ENCODE data around the gene FNDC1.
"Not testable (repeated sequence)": the region's sequence is repeated elsewhere in the genome, so short reads cannot be mapped to it uniquely, and the experiment has no call there.

FNDC1 gene

GRCh38 chr6:159169193-159169555 lies at the start of gene FNDC1:
Gene FNDC1, plus strand, starts transcription at chr6:159169400. Its CDS starts 197 bp downstream, at chr6:159169597.
- peak; percentile 60 for DNase-seq

DNA sequence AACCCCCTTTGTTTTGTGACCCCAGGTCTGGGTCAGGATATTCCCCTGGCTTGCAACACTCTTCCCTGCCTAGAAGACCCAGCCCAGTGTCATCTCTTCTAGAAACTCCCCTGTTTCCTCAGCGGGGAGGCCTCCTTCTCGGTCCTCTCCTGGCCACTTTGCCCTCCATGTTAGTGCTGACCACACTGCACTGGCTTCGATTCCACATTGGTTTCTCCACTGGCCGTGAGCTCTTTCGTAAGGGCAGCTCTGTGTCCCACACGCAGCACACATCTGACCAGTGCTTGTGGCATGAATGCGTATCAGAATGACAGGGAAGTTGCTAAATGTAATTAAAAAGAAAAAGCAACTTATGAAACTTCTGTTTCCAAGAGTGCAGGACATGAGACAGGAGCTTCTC lies 49.4 kb upstream of the FNDC1 start:
- DNase-seq = no peak

GRCh38 chr6:159121486-159121885 lies 47.7 kb upstream of the FNDC1 start:
- no peak for DNase-seq

- DNase-seq = no peak
Measured at GRCh38 chr6:159122453-159122852, 46.7 kb upstream of the FNDC1 start.

GRCh38 chr6:159123831-159124230 lies 45.4 kb upstream of the FNDC1 start:
- DNase-seq = not testable (repeated sequence)

GRCh38 chr6:159125014-159125609 lies 44.1 kb upstream of the FNDC1 start:
- no peak for DNase-seq

GRCh38 chr6:159125951-159126352 lies 43.2 kb upstream of the FNDC1 start:
- DNase-seq = no peak

DNA sequence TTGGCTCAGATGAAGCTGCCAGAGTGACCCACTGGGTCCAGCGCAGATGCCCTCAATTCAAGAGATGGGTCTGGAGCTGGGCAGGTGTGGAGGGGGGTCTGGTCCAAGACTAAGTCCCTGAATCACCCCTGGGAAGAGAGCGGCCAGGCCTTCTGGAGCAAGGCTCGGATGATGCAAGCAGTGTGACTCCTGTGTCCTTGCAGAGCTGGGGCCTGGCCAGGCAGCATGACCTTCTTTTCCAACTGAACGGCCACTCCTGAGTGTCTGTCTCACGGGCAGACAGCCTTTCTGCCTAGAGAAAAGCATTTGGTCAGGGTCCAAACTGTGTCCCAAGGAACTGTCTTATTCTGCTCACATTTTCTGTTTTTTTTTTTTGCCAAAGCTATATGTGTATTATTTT lies 42.6 kb upstream of the FNDC1 start:
- no peak for DNase-seq

DNA sequence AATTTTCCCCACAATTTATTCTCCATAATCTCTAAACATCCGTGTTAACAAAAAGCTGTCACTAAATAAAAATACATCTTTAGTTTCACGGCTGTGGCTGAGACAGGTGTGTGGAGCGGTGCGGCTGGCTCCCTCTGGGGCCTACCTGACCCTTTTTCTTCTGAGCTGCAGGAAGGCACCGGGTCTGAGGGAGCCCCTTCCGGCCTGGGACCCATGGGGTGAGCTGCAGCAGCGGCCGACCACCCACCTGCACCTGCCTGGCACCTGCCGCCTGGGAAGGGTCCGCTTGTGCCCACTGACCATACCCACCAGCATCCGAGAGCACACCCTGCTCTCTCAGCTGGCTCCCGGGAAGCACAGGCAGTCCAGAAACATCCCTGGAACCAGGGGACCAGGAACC lies 41.5 kb upstream of the FNDC1 start:
- DNase-seq = no peak

DNA sequence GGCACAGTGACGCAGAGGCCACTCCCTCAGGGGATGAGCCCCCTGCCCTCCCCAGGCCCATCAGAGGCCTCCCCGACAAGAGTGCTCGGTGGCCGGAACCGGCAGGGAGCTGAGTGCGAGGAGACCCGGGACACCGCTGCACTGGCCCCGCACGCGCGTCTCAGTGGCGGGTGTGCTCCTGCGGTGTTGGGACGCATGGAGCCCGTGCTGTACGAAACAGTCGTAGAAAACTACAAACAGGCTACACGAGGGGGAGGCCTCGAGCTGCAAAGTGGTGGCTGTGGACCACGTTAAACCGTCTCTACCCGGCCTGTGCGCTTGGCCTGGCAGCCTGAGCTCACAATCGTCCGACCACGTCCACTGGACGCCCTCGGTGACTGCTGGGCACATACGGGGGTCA lies 40.2 kb upstream of the FNDC1 start:
- no peak for DNase-seq

- DNase-seq = no peak
Measured at GRCh38 chr6:159130846-159131245, 38.4 kb upstream of the FNDC1 start.

DNA sequence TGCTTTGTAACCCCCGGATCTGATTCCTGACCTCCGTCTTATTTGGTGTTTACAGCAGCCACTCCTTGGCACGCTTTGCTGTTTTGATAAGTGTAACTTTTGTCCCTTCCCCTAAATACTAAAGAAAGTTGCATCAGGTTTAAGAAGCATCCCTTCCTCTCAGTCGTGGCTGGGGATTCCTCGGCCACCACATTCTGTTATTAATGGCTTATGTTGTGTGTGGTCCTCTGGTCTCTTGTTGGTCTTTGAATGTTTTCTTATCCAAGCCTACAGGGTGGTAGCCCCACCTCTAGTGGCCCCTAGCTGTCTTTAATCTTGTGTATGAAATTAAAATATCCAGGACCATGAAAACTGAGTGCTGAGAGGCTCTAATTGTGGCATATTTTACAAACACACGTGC lies 37.5 kb upstream of the FNDC1 start:
- no peak for DNase-seq

DNA sequence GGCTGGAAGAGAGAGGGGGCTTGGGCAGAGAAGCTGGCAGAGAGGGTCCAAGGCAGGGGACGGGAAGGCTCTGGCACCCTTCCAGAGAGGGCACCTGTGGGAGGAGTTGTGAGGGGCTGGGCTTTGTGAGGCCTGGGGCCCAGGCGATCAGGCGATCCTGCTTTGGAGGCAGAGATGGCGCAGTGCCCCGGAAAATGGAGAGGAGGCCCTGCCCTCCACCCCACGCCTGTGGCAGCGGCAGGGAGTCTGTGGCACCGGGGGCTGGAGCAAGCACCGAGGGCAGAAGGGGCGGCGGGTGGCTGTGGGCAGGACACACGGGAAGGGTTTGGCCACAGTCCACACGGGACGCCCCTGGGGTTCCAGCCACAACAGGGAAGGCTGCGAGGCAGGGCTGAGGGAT lies 36.5 kb upstream of the FNDC1 start:
- no peak for DNase-seq

DNA sequence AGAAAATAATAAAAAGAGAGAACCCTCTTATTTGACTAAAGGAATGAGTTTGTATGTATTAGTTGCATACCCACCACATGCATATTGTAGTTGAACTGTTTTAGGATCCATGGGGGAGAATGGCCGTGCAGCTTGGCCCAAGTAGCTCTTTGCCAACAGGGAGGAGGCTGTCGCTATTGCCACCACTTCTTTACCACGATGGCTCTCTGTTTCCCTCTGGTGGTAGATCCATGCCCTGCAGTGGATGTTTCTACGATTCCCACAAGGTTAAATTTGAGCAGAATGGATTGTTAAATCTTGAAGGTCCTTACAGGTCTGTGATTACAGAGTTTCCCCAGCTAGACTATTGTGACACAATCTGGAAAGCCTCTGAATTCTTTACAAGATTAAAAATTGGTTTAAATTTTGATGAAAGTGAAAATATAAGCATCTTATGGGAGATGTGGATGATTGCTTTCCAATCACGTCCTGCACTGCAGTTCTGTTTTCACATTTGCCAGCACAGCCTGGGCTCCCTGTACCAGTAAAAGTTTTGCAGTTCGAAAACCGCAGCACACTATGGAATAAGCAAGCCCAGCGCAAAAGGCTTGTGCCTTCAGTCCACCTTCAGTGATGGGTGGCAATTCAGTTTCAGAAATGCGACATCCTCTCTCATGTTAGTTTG lies 34.4 kb upstream of the FNDC1 start:
- DNase-seq = peak; percentile 73

- DNase-seq = no peak
Measured at GRCh38 chr6:159137676-159138075, 31.5 kb upstream of the FNDC1 start.

DNA sequence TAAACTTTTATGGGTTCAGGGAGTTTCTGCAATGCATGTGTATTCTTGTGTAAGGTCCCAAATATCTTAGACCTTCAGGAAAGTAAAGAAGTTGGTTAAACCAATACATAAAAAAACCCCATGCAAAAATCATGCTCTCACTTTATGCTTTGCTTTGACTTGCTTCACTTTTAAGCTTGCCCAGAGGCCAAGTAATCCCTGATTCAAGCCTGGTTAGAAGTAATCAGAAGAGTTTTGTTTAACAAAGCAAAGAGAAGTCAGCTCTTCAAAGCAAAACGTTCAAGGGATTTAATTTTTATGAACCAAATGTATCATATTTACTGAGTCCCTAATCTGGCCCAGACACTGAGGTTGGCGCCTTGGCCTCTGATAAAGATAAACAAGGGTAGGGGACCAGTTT lies 26.7 kb upstream of the FNDC1 start:
- no peak for DNase-seq

- DNase-seq = no peak
Measured at GRCh38 chr6:159148641-159149040, 20.6 kb upstream of the FNDC1 start.

DNA sequence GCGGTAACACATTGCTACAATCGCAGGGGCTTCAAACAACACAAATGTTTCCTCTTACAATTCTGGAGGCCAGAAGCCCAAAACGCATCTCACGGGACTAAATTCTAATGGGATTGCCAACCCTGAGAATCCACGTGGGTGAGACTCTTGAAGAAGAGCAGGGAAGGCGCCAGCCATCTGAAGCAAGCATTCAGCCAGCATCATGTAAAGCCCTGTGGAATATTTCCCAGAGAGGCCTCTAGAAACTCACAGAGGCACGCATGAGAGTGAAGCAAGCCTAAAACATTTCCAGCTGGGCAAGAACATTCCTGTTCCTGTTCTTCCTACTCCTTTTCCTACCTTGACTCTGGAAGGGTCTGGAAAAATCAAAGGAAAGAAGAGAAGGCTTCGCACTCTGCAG lies 19.6 kb upstream of the FNDC1 start:
- DNase-seq = no peak

DNA sequence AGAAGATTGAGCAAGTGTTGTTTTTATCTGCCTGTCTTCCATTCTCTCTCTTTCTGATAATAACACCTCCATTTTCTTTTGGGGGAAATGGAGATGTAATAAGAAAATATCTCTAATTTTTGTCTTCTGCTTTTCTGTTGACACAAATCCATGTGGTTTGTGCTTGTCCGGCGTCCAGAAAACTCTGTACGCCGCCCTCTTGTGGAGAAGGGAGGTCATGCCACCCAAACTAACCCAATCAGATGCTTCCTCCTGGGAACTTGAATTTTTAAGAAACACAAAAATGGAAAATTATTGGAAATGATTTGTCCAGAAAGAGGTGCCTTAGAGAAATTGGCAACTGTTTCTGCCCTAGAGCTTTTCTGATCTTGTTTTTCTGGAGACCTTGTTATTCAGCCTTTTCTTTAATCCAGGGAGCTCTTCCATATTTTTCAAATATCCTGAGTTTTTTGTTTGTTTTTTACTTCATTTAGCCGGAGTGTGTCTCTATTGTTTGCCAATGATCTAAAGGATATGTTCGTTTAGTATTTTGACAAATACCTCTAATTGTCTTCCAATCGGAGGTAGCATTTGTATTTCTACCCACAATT lies 17.8 kb upstream of the FNDC1 start:
- peak; percentile 48 for DNase-seq

- no peak for DNase-seq
Measured at GRCh38 chr6:159152041-159152440, 17.2 kb upstream of the FNDC1 start.

DNA sequence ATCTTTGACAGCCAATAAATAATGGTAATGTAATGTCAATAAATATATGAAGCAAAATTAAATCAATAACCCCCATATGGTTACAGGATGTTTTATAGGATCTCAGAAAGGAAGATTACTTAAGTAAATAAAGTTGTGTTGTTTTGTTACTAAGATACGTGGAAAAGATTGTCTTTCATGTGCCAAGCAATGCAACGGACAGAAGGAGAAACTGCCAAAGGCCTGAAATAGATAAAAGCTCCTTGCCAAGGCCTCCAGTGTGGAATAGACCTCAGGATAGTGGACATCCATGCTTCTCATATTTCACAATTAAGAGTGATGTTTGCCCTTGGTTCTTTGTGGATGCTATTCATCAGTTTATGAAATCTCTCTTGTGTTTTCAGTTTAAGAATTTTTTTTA lies 16.4 kb upstream of the FNDC1 start:
- DNase-seq = no peak

GRCh38 chr6:159155679-159156078 lies 13.5 kb upstream of the FNDC1 start:
- DNase-seq = no peak

- DNase-seq = no peak
Measured at GRCh38 chr6:159156089-159156488, 13.1 kb upstream of the FNDC1 start.

- DNase-seq = no peak
Measured at GRCh38 chr6:159157431-159157830, 11.8 kb upstream of the FNDC1 start.

DNA sequence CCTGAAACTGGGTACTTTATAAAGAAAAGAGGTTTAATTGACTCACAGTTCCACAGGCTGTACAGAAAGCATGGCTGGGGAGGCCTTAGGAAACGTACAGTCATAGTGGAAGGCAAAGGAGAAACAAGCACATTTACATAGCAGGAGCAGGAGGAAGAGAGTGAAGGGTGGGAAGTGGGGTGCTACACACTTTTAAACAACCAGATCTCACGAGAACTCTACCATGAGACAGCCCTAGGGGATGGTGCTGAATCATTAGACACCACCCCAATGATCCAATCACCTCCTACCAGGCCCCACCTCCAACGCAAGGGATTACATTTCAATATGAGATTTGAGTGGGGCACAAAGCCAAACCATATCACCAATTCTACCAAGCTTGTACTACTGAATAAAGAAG lies 7.4 kb upstream of the FNDC1 start:
- no peak for DNase-seq

All from activated naive CD4-positive, alpha-beta T cell treated with anti-CD3 and anti-CD28 coated beads, Interleukin-2, amount 50 U/mL, for 16 hours (primary cell).